Effector CD4-positive, alpha-beta T cell (primary cell): ENCODE results near the gene SPG11.

Experiments used
- DNase-seq: peaks from one replicate; pipeline ENCODE4 v3.0.0-alpha.2; 2020

Gene SPG11

DNA sequence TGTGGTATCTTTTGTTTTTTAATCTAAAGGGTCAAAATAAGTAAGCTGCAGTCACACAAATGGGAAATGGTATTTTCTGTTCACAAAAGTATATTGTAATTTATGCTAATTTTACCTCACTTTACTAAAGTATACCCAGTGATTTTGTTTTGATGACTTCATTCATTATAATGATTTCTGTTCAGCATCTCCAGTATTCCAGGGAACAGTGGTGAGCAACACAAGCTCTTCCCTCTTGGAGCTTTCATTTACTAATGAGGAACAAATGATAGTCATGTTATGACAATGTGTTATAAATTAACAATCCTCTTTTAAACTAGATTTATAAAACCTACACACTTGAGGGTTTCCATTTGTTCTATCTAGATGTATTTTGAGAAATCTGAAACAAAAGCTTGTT lies 147.0 kb downstream of the SPG11 start:
- DNase-seq: no peak
